Effector CD8-positive, alpha-beta T cell (primary cell): ENCODE data around the gene TEX14.
"Not testable (repeated sequence)": the region's sequence is repeated elsewhere in the genome, so short reads cannot be mapped to it uniquely, and the experiment has no call there.

Experiments
- DNase-seq: peaks from one replicate; lab custom pipeline; 2025; lab: John Stamatoyannopoulos, UW

Gene TEX14

GRCh38 chr17:58688521-58688920 lies 3.3 kb downstream of the TEX14 start:
- no peak for DNase-seq

- no peak for DNase-seq
Measured at GRCh38 chr17:58686980-58687379, 4.9 kb downstream of the TEX14 start.

GRCh38 chr17:58684462-58684861 lies 7.4 kb downstream of the TEX14 start:
- DNase-seq, result not testable (repeated sequence)

- no peak for DNase-seq
Measured at GRCh38 chr17:58684003-58684402, 7.8 kb downstream of the TEX14 start.

GRCh38 chr17:58680038-58680369 lies 11.8 kb downstream of the TEX14 start:
- DNase-seq, result no peak

GRCh38 chr17:58679263-58680037 lies 12.4 kb downstream of the TEX14 start:
- DNase-seq, result no peak

GRCh38 chr17:58678287-58678686 lies 13.6 kb downstream of the TEX14 start:
- not testable (repeated sequence) for DNase-seq

GRCh38 chr17:58677194-58677880 lies 14.5 kb downstream of the TEX14 start:
- no peak for DNase-seq

GRCh38 chr17:58671969-58672368 lies 19.9 kb downstream of the TEX14 start:
- DNase-seq, result no peak

- no peak for DNase-seq
Measured at GRCh38 chr17:58669853-58670252, 22.0 kb downstream of the TEX14 start.

GRCh38 chr17:58668598-58668935 lies 23.3 kb downstream of the TEX14 start:
- no peak for DNase-seq

GRCh38 chr17:58667934-58668597 lies 23.8 kb downstream of the TEX14 start:
- no peak for DNase-seq

GRCh38 chr17:58666858-58667267 lies 25.0 kb downstream of the TEX14 start:
- peak; percentile 9 for DNase-seq

- DNase-seq, result no peak
Measured at GRCh38 chr17:58665946-58666857, 25.6 kb downstream of the TEX14 start.

- no peak for DNase-seq
Measured at GRCh38 chr17:58664302-58664701, 27.5 kb downstream of the TEX14 start.

- no peak for DNase-seq
Measured at GRCh38 chr17:58661499-58661898, 30.3 kb downstream of the TEX14 start.

GRCh38 chr17:58660621-58661020 lies 31.2 kb downstream of the TEX14 start:
- DNase-seq, result no peak

- not testable (repeated sequence) for DNase-seq
Measured at GRCh38 chr17:58659714-58660084, 32.1 kb downstream of the TEX14 start.

GRCh38 chr17:58658804-58659713 lies 32.8 kb downstream of the TEX14 start:
- DNase-seq, result peak; percentile 70

- not testable (repeated sequence) for DNase-seq
Measured at GRCh38 chr17:58657962-58658803, 33.7 kb downstream of the TEX14 start.
